Breast epithelium (tissue), 4 donors: ENCODE results near the gene LZTS2. TPM values are rescaled to one million over a fixed set of nuclear protein-coding genes. Genes with fewer than 3 reads are reported as not detected.

Source experiments
- DNase-seq, 2 donors: peaks; one replicate each; pipeline ENCODE4 v3.0.0-alpha.2; 2019; ENCODE audit warnings: low spot score in 2 of 2
- H3K27ac ChIP-seq, 2 donors: fragments of 200-600 bp; sonication (generic) in 1 of 2; one replicate each; pipeline ENCODE4 v1.5.1; 2016 to 2019; ENCODE audit warnings: mild to moderate bottlenecking in 1 of 2
- H3K27me3 ChIP-seq, 2 donors: fragments of 200-600 bp; sonication (generic) in 1 of 2; one replicate each; pipeline versions ENCODE4 v1.5.1 to v1.6.0; 2017 to 2019; ENCODE audit warnings: control low read depth in 1 of 2, mild to moderate bottlenecking in 1 of 2
- H3K36me3 ChIP-seq: fragments of 200-600 bp; one replicate; pipeline ENCODE4 v1.5.1; 2019
- H3K4me1 ChIP-seq, 2 donors: fragments of 200-600 bp; sonication (generic); one replicate each; pipeline ENCODE4 v1.5.1; 2016 to 2019; ENCODE audit warnings: control low read depth in 1 of 2
- H3K4me3 ChIP-seq, 3 donors: fragments of 200-600 bp; sonication (generic); 1 replicate in 2 of 3; 2 replicates in 1 of 3; pipeline ENCODE4 v1.5.1; 2016 to 2019; ENCODE audit warnings: mild to moderate bottlenecking in 3 of 3, moderate library complexity in 2 of 3
- H3K9me3 ChIP-seq, 2 donors: fragments of 200-600 bp; sonication (generic) in 1 of 2; one replicate each; pipeline ENCODE4 v1.5.1; 2016 to 2019; ENCODE audit warnings: control low read depth in 1 of 2
- POLR2A ChIP-seq: fragments of 450-650 bp; IDR thresholded peaks from one replicate; pipeline ENCODE4 v1.6.1; 2016; ENCODE audit warnings: antibody characterized with exemption, mild to moderate bottlenecking, moderate library complexity
- POLR2AphosphoS5 ChIP-seq, 3 donors: sonication (generic); formaldehyde crosslinking; IDR thresholded peaks; one replicate each; pipeline ENCODE4 v1.6.1; 2017; ENCODE audit warnings: antibody characterized with exemption in 3 of 3
- intact Hi-C: fragments of 100-400 bp; cut with DNase I; formaldehyde crosslinking; loops from one replicate; pipeline ENCODE4 v1.15.1; 2023; ENCODE audit warnings: low total_unique reads
- total RNA-seq, 3 donors: library from RNA; depleted of rRNA; stranded (reverse); fragments of >200 nt; gene quantifications; one replicate each; pipeline ENCODE4 v1.1.0, GENCODE V29; 2016
- TF ChIP-seq, protein P1 (sequence below), 3 donors: fragments of 450-650 bp; IDR thresholded peaks; one replicate each; pipeline ENCODE4 v1.5.1; 2016 to 2017; ENCODE audit warnings: antibody characterized with exemption in 3 of 3, mild to moderate bottlenecking in 3 of 3, moderate library complexity in 3 of 3

The LZTS2 gene
- total RNA-seq, 3 donors from 2014 or later: 44.0 to 67.5 (median 61.3) TPM

DNA sequence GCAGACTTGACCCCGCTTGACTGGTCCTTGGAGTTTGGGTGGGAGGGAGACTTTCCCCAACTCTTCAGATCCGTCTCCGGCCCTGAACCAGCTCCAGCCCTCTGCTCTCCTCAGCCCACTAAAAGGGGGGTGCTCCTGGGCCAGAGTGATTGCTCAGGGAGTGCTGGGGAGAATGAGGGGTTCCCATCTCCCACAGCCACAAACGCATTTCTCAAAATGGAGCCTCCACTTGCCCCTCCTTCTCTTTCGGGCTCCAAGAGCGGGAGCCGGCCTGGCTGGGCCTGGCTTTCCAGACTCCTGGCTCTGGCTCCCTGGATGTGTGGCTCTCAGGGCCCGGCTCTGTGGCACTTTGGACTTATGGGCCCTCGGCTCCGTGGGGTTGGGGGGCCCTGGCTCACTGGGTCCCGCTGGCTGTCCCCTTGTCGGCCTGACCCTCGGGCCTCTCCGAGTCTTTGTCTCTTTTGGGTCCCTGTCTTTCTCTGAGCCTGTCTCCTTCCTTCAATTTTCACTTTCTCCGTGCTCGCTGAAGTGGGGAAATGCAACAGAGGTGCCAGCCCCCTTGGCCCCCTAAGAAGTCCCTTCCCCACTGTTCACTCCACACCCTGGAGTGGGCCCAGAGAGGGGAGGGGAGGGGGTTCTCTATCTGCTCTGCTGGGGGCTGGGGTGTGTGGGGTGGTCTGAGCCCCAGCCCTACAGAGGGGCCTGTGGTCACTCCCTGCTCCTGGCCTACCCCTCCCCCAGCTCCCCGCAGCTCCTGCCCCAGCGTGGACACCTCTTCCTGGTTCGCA lies 713 bp downstream of the LZTS2 start:
- intact Hi-C loops: no loop called here
- Histone ChIP-seq H3K27ac (peak overlapping the region; percentile 97 to 100), H3K4me1 (peaks cover 12 to 13% of the 10 kb centered on the region in 2 donors), H3K9me3 (no peaks in the 10 kb centered on the region), H3K4me3 (peak overlapping the region; percentile 59 to 92 (median 80)), H3K27me3 (no peaks in the 10 kb centered on the region), H3K36me3 (no peaks in the 10 kb centered on the region)
- TF ChIP-seq POLR2AphosphoS5 (IDR thresholded peaks at IDR 0.05) (no peak), POLR2A (no peak)
- TF ChIP-seq, protein P1, sequence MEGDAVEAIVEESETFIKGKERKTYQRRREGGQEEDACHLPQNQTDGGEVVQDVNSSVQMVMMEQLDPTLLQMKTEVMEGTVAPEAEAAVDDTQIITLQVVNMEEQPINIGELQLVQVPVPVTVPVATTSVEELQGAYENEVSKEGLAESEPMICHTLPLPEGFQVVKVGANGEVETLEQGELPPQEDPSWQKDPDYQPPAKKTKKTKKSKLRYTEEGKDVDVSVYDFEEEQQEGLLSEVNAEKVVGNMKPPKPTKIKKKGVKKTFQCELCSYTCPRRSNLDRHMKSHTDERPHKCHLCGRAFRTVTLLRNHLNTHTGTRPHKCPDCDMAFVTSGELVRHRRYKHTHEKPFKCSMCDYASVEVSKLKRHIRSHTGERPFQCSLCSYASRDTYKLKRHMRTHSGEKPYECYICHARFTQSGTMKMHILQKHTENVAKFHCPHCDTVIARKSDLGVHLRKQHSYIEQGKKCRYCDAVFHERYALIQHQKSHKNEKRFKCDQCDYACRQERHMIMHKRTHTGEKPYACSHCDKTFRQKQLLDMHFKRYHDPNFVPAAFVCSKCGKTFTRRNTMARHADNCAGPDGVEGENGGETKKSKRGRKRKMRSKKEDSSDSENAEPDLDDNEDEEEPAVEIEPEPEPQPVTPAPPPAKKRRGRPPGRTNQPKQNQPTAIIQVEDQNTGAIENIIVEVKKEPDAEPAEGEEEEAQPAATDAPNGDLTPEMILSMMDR (IDR thresholded peaks at IDR 0.05): no peak
- DNase-seq: no peak

GRCh38 chr10:101000915-101001658 lies 1.5 kb downstream of the LZTS2 start:
- Histone ChIP-seq H3K27me3 (no peaks in the 10 kb centered on the region), H3K4me1 (peaks cover 12 to 13% of the 10 kb centered on the region in 2 donors), H3K9me3 (no peaks in the 10 kb centered on the region), H3K36me3 (no peaks in the 10 kb centered on the region), H3K27ac (peak overlapping the region; percentile 97 to 100), H3K4me3 (peak overlapping the region; percentile 59 to 92 (median 80))
- DNase-seq: peak; percentile 77 to 81
- TF ChIP-seq, protein P1 (IDR thresholded peaks at IDR 0.05): no peak
- peak; percentile 31 for TF ChIP-seq POLR2A
- TF ChIP-seq POLR2AphosphoS5 (IDR thresholded peaks at IDR 0.05): peak; percentile 34 to 87 (median 86)
- intact Hi-C loops: no loop called here

GRCh38 chr10:101001659-101002035 lies 2.0 kb downstream of the LZTS2 start:
- peaks cover 12 to 13% of the 10 kb centered on the region in 2 donors for H3K4me1 ChIP-seq
- no peaks in the 10 kb centered on the region for H3K27me3 ChIP-seq
- H3K27ac ChIP-seq: peak overlapping the region; percentile 97 to 100
- H3K4me3 ChIP-seq: peak overlapping the region; percentile 15 to 92 (median 18)
- H3K9me3 ChIP-seq: no peaks in the 10 kb centered on the region
- no peaks in the 10 kb centered on the region for H3K36me3 ChIP-seq
- DNase-seq: no peak
- intact Hi-C loops: no loop called here
- TF ChIP-seq POLR2A: no peak

DNA sequence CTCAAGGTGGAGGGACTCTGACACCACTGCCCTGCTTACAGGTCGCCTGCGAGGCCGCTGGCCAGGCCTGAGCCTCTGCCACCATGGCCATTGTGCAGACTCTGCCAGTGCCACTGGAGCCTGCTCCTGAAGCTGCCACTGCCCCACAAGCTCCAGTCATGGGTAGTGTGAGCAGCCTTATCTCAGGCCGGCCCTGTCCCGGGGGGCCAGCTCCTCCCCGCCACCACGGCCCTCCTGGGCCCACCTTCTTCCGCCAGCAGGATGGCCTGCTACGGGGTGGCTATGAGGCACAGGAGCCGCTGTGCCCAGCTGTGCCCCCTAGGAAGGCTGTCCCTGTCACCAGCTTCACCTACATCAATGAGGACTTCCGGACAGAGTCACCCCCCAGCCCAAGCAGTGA lies 2.8 kb downstream of the LZTS2 start:
- peaks cover 4% of the 10 kb centered on the region for H3K36me3 ChIP-seq
- H3K4me3 ChIP-seq: peak overlapping the region in 1 of 3 donors; percentile 92
- no peaks in the 10 kb centered on the region for H3K27me3 ChIP-seq
- H3K4me1 ChIP-seq: peaks cover 12 to 13% of the 10 kb centered on the region in 2 donors
- intact Hi-C loops: no loop called here
- DNase-seq: no peak
- peak overlapping the region; percentile 97 to 100 for H3K27ac ChIP-seq
- no peaks in the 10 kb centered on the region for H3K9me3 ChIP-seq
- TF ChIP-seq, protein P1 (IDR thresholded peaks at IDR 0.05): no peak
- no peak for TF ChIP-seq POLR2AphosphoS5 (IDR thresholded peaks at IDR 0.05)
- TF ChIP-seq POLR2A: no peak

DNA sequence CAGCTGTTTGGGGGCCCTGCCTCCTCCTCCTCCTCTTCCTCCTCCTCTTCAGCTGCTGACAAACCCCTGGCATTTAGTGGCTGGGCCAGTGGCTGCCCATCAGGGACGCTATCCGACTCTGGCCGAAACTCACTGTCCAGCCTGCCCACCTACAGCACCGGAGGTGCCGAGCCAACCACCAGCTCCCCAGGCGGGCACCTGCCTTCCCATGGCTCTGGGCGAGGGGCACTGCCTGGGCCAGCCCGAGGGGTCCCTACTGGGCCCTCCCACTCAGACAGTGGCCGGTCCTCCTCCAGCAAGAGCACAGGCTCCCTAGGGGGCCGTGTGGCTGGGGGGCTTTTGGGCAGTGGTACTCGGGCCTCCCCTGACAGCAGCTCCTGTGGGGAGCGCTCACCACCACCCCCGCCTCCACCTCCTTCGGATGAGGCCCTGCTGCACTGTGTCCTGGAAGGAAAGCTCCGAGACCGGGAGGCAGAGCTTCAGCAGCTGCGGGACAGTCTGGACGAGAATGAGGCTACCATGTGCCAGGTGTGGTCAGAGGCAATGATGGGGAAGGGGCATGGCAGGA lies 4.1 kb downstream of the LZTS2 start:
- Histone ChIP-seq H3K9me3 (no peaks in the 10 kb centered on the region), H3K27me3 (no peaks in the 10 kb centered on the region), H3K4me3 (no peak overlapping the region), H3K27ac (peak overlapping the region; percentile 26 to 100), H3K4me1 (peaks cover 12 to 13% of the 10 kb centered on the region in 2 donors), H3K36me3 (peaks cover 4% of the 10 kb centered on the region)
- intact Hi-C loops: no loop called here
- TF ChIP-seq POLR2AphosphoS5 (IDR thresholded peaks at IDR 0.05) (no peak), POLR2A (no peak)
- TF ChIP-seq, protein P1 (IDR thresholded peaks at IDR 0.05): no peak
- DNase-seq: no peak
